Upper lobe of left lung (tissue), 4 donors: ENCODE results near the gene ANO6.

Experiments
- CTCF ChIP-seq, 6 experiments: fragments of 450-650 bp in 4 of 6; fragments of 200-600 bp in 2 of 6; sonication (generic) in 2 of 6; IDR thresholded peaks; one replicate each; pipeline ENCODE4 v1.5.1; 2016 to 2019; ENCODE audit warnings: antibody characterized with exemption in 6 of 6
- EP300 ChIP-seq, 4 donors: sonication (generic); formaldehyde crosslinking; IDR thresholded peaks; one replicate each; pipeline ENCODE4 v1.5.1; 2017; ENCODE audit warnings: antibody characterized with exemption in 4 of 4, control low read depth in 2 of 4
- POLR2A ChIP-seq, 4 donors: fragments of 450-650 bp; IDR thresholded peaks; one replicate each; pipeline ENCODE4 v1.5.1; 2016 to 2017; ENCODE audit warnings: antibody characterized with exemption in 4 of 4, mild to moderate bottlenecking in 2 of 4
- POLR2AphosphoS5 ChIP-seq, 2 donors: sonication (generic); formaldehyde crosslinking; IDR thresholded peaks; one replicate each; pipeline ENCODE4 v1.5.1; 2017; ENCODE audit warnings: antibody characterized with exemption in 2 of 2

- TF ChIP-seq POLR2A (IDR thresholded peaks at IDR 0.05) (no peak), POLR2AphosphoS5 (IDR thresholded peaks at IDR 0.05) (no peak), CTCF (IDR thresholded peaks at IDR 0.05) (no peak), EP300 (IDR thresholded peaks at IDR 0.05) (no peak)
Observed at GRCh38 chr12:45362291-45362690, 146.4 kb downstream of the ANO6 start.
